GM19438 (cell line): ENCODE data around the gene FAM221B.

Experiments used
- ATAC-seq: cut with Tn5 transposase; IDR thresholded peaks from one replicate; pipeline ENCODE4 v1.9.1; 2021; ENCODE audit warnings: low read depth; ENCODE audit not compliant: unreplicated experiment

Gene FAM221B

GRCh38 chr9:35793461-35793860 is 35.1 kb downstream of the FAM221B start:
- no peak for ATAC-seq

GRCh38 chr9:35792826-35793225 is 35.7 kb downstream of the FAM221B start:
- no peak for ATAC-seq

DNA sequence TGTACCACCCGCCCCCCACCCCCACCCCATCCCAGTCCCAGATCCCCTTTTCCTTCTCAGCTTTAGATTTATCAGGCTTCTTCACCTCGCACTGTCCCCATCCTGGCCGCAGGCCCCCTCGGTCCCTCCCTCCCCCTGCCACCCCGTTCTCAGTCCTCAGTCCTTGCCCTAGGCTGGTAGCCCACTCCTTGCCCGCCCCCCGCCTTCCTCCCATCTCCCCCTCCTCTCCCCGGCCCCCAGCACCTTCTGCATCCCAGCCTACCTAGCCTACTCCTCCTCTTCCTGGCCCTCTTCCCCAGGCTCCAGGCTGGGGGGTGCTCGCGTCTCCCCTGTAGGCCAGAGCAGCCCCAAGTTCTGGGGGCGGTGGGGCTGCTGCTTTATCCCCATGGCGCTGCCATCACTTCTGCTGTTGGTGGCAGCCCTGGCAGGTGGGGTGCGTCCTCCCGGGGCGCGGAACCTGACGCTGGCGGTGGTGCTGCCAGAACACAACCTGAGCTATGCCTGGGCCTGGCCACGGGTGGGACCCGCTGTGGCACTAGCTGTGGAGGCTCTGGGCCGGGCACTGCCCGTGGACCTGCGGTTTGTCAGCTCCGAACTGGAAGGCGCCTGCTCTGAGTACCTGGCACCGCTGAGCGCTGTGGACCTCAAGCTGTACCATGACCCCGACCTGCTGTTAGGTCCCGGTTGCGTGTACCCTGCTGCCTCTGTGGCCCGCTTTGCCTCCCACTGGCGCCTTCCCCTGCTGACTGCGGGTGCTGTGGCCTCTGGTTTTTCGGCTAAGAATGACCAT is 36.3 kb downstream of the FAM221B start:
- ATAC-seq, result no peak

DNA sequence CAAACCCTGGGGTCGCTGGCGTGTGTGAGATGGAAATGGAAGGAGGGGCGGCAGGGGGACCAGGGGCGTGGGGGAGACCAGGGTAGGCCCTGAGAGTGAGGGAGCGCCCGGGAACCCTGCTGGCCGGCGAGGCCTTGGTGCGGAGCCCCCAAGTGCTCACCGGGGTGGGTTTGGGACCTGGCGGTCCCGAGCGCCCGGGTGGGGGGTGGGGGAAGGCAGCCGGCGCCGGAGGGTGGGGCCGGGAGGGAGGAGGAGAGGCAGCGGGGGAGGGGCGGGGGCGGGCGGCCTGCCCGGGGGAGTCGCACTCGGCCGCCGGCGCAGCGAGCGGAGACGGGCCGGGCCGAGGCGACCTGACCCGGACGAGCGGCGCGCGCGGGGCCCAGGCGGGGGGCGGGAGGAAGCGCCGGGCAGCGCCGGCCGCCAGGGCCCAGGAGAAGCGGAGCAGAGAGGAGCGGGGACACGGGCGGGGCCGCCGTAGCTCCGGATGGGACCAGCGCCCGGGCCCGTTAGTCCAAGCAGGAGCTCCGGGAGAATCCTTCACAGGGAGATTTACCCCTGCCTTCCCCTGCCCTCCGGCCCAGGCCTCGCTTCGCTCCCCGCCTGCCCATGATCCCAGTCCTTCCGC is 37.1 kb downstream of the FAM221B start, which contains the start of gene NPR2:
Gene NPR2, plus strand, starts transcription at position 295 of the 625 bp plus-strand sequence. CDS start 818 bp downstream, outside the sequence.
- no peak for ATAC-seq

GRCh38 chr9:35790385-35791296 is 37.9 kb downstream of the FAM221B start:
- no peak for ATAC-seq

DNA sequence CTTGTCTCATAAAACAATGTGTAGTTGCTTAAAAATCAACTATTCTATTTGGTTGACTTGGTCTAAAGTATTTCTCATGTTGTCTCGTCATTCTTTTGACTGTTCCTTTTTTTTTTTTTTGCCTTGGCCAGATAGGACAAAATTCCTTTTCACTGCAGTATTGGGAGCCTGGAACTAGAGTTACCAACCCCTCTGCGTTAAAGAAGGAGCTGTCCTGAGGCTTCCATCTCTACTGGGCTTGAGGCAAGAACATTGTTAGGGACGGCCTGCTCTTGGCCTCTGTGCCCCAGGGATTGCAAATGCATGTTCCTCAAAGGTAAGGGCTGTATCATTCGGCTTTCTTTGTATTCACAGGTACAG is 38.5 kb downstream of the FAM221B start:
- ATAC-seq, result no peak

GRCh38 chr9:35789541-35789940 is 39.0 kb downstream of the FAM221B start:
- ATAC-seq, result no peak

GRCh38 chr9:35783418-35783817 is 45.1 kb downstream of the FAM221B start:
- no peak for ATAC-seq

GRCh38 chr9:35781066-35781465 is 47.5 kb downstream of the FAM221B start:
- ATAC-seq, result no peak

GRCh38 chr9:35778496-35778895 is 50.0 kb downstream of the FAM221B start:
- ATAC-seq, result no peak

GRCh38 chr9:35776018-35776417 is 52.5 kb downstream of the FAM221B start:
- ATAC-seq, result no peak

GRCh38 chr9:35774907-35775635 is 53.5 kb downstream of the FAM221B start:
- no peak for ATAC-seq

GRCh38 chr9:35771943-35772342 is 56.6 kb downstream of the FAM221B start:
- ATAC-seq, result no peak

- ATAC-seq, result no peak
Observed at GRCh38 chr9:35771534-35771933, 57.0 kb downstream of the FAM221B start.

DNA sequence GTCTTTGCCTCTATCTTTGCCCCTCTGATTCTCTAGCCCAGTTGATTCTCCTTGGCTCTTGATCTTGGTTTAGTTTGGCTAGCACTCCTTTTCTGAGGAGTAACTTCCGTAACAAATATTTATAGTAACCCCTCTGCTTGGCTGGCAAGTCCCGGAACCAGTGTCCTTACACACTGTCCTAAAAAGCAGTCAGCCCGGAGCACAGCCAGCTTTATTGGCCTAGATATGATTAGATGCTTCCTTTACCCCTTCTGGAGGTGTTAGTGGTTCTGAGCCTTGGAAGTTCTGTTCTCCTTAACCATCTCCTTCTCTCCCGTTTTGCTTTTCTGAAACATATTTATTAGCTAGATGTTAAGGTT is 57.5 kb downstream of the FAM221B start:
- ATAC-seq, result no peak

DNA sequence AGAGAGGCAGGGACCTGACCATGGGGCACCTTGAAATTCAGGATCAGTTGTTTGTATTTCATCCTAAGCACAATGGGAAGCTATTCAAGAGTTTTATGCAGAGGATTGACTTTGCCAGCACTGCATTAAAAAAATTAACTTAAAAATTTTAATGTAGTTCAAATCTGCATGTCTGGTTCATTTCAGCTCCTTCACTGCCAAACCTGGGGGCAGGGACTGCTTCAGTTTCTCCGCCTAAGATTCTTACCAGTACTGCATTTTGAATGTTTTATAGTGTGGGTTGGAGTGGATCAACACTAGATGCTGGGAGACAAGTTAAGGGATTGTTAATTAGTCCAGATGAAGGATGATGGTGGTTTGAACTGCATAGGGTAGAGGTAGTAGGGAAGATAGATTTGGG is 58.8 kb downstream of the FAM221B start:
- no peak for ATAC-seq

DNA sequence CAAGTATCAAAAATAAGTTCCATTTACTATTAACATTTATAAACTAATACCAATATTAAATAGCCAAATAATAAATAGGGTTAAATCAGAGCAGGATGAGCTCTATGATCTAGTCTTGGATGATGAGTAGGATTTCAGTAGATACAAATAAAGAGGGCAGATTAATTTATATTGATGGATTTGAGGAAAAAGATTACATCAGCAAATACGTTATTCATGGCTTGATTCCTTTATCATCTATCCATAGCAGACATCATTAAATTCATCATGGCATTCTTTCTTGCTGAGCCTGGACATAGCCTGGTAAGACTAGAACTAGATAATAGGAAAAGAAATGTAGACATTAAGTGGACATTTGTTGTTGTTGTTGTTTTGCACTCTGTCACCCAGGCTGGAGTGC is 61.1 kb downstream of the FAM221B start:
- ATAC-seq, result no peak

DNA sequence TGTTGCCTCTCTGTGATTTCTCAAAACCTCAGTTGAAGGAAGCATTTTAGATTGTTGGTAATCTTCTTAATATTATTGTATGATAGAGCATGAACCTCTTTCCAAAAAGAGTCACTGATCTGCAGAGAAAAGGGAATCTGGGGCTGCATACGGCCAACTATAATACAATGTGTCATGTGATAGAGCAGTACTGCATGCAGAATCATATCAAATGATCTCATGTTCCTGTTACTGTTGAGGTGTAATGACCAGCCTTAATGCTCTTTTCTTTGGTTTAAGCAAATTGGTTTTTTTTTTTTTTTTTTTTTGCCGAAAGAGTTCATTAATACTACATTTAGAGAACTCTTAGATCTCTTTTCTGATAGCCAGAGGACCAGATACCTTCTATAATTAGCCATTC is 61.5 kb downstream of the FAM221B start:
- ATAC-seq, result no peak
